ENCODE results near the gene PMEL.

Gene PMEL

GRCh38 chr12:55942055-55942454 lies 23.8 kb downstream of the PMEL start:
- no peak for DNase-seq (ENCODE audit: low read depth in 2 of 2)

DNA sequence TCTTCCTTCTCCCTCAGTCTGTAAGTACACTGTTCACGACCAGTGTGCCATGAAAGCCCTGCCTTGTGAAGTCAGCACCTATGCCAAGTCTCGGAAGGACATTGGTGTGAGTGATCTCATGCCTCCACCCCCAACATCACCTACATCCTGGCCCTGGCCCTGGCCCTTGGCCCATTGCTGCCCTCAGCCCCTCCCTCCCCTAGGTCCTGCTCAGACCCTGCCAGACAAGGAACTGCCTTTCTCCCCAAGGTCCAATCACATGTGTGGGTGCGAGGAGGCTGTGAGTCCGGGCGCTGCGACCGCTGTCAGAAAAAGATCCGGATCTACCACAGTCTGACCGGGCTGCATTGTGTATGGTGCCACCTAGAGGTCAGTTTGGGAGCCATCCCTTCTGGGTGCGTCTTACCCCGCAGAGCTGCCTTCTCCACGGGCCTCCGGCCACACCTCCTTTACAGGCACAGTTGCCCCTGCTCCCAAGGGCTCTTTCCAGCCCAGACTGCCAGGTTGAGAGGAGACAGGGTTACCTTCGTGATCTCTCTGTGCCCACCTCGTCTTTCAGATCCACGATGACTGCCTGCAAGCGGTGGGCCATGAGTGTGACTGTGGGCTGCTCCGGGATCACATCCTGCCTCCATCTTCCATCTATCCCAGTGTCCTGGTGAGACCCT lies 25.6 kb downstream of the PMEL start:
- DNase-seq (ENCODE audit: low read depth in 2 of 2): peak; percentile 65 to 74

DNA sequence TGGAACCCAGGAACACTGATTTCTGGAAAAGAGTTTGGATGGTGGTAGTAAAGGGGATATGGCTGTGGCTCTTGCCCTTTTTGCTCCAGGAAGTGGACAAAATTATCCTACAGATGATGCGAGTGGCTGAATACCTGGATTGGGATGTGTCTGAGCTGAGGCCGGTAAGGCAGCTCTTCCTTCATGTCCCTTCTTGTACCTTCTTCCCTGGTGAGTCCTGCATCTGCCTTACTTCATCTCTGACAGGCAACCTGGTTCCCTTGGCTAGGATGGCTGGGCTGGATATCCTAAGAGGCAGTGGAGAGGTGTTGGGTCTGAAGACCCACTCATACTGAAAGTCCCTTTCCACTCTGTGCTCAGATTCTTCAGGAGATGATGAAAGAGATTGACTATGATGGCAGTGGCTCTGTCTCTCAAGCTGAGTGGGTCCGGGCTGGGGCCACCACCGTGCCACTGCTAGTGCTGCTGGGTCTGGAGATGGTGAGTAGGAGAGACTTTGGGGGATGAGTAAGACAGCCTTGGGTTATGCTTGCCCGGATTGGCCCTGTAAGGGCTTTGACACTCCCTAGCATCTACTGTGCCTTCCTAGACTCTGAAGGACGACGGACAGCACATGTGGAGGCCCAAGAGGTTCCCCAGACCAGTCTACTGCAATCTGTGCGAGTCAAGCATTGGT lies 26.9 kb downstream of the PMEL start:
- DNase-seq (ENCODE audit: low read depth in 2 of 2): no peak

- no peak for DNase-seq (ENCODE audit: low read depth in 2 of 2)
Observed at GRCh38 chr12:55937981-55938380, 27.9 kb downstream of the PMEL start.

GRCh38 chr12:55935738-55936151 lies 30.1 kb downstream of the PMEL start:
- no peak for DNase-seq (ENCODE audit: low read depth in 2 of 2)

DNA sequence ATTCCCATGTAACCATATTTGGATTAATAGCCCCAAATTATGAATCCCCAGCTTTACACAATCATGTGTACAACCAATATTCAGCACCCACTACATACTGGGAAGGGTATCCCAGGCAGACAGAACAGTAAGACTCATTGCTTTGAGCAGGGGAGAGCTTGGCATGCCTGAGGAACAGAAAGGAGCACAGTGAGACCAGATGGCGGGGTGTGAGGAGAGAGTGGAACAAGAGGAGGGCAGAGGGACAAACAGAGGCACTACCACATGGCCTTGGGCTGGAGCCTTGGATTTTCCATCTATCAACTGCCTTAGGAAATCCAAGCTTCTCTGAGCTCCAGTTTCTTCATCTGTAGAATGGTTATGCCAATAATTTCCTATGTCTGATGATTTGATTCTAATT lies 31.1 kb downstream of the PMEL start:
- DNase-seq (ENCODE audit: low read depth in 2 of 2): no peak

- DNase-seq (ENCODE audit: low read depth in 2 of 2): no peak
Observed at GRCh38 chr12:55933799-55934742, 31.8 kb downstream of the PMEL start.

GRCh38 chr12:55933169-55933798 lies 32.6 kb downstream of the PMEL start:
- no peak for DNase-seq (ENCODE audit: low read depth in 2 of 2)

- no peak for DNase-seq (ENCODE audit: low read depth in 2 of 2)
Observed at GRCh38 chr12:55932551-55932910, 33.3 kb downstream of the PMEL start.

DNA sequence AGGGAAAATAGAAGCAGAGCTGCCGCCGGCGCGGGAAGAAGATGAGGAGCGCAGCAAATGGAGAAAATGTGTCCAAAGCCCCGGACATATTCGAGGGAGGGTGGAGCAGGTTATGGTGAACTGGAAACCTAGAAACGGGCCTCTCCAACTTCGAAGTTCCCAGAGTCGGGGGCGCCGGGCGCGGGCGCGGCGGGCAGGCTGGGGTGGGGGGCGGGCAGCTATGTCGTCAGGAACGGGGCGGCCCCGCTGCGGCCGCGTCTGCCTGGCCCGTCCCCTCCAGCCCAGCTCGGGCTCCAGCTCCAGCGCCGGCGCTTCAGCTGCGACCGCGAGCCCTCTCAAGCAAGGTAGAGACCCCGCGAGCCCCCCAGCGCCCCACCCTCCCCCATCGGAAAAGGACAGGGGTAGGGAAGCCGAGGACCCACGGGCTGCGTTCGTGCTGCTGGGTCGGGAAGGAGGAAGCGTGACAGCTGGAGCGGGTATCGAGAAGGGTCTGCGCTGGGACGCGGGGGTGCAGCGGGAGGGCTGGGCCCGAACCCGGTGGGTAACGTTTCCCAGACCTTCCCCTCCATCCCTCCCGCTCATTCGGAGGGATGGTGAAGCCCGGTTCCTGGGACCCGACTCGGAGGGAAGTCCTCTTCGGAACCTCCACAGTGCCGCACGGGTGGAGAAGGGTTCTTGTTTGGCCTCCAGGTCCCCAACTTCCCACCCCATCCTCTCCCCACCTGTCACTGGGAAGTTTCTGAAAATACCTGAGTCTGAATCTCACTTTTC lies 33.9 kb downstream of the PMEL start:
- no peak for DNase-seq (ENCODE audit: low read depth in 2 of 2)

DNA sequence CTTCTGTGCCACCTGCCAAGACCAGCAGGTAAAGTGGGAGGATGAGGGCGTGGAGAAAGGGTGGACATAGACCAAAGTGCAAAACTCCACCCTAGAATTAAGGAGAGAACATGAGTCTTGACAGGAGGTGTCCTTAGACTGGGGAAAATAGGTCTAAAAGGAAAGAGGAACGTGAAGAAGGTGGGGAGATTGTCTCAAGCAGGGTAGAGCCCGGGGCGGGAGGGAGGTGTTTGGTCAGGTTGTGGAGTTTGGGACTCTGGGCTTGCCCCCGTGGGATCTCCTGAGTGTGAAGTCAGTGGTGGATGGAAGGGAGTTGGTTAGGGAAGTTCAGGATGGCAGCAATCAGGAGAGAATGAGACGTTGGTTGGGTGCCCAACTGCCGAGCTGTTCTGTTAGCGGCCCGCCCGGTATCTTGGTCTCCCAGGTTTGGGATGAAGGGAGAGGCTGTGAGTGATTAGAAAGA lies 34.5 kb downstream of the PMEL start:
- no peak for DNase-seq (ENCODE audit: low read depth in 2 of 2)

GRCh38 chr12:55930771-55931316 lies 35.0 kb downstream of the PMEL start, which contains the start of gene DGKA:
DGKA (plus strand) TSS chr12:55931162; CDS start chr12:55936504, 5,342 bp downstream.
- DNase-seq (ENCODE audit: low read depth in 2 of 2): peak; percentile 60 to 69

GRCh38 chr12:55929306-55929791 lies 36.5 kb downstream of the PMEL start:
- peak; percentile 69 to 73 for DNase-seq (ENCODE audit: low read depth in 2 of 2)

- DNase-seq (ENCODE audit: low read depth in 2 of 2): peak in 1 of 2 donors; percentile 45
Observed at GRCh38 chr12:55927588-55928502, 38.0 kb downstream of the PMEL start, which contains the start of gene PYM1. PYM1 (minus strand) TSS chr12:55927894; CDS start chr12:55927761, 133 bp downstream.

DNA sequence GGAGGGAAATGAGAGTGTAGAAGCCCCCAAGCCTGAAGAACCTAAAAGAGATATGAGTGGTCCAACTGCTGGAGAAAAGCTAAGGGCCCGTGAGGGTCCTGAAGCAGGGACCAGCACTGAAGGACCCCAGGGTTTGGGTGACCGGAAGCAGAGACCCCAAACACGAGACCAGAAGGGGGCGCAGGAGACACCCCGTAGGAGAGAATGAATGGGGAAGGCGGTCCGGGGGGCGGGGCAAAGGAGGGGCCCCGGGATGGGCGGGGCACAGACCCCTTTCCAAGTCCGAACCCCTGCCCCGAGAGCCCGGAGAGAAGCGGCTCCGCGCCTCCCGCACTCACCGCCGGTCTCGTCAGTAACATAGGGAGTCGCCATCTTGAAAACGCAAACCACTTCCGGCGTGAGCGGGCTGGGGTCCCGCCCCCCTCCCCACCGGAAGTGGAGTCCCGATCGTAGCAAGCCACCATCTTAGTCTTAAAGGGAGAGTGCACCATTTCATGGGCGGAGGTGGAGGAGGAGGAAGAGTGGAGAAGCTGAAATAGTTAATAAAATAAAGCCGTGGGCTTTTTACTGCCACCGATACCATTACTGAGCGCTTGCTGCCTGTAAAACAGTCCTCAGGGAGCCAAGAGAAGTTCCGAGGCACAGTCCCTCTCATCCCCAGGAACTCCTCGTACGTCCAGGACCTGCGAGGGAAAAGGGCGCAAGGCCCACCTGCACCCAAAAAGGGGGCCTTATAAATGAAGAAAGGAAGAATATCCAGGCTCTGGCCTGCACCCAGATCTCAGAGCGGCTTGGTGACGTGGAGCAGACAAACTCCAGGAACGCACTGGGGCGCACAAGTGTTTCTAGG lies 38.9 kb downstream of the PMEL start:
- peak; percentile 78 to 83 for DNase-seq (ENCODE audit: low read depth in 2 of 2)

GRCh38 chr12:55925870-55926737 lies 39.7 kb downstream of the PMEL start:
- DNase-seq (ENCODE audit: low read depth in 2 of 2): no peak

GRCh38 chr12:55925371-55925770 lies 40.5 kb downstream of the PMEL start:
- no peak for DNase-seq (ENCODE audit: low read depth in 2 of 2)

Measured in stimulated activated CD4-positive, alpha-beta T cell treated with anti-CD3 and anti-CD28 coated beads, Interleukin-1b, Interleukin-23, amount 100 ng/mL, for 4 hours (primary cell).